HG03521 (cell line): ENCODE results near the gene SEMA3C.

Source experiments
- ATAC-seq: cut with Tn5 transposase; IDR thresholded peaks from one replicate; pipeline ENCODE4 v1.9.1; 2021; ENCODE audit warnings: mild to moderate bottlenecking, moderate library complexity; ENCODE audit not compliant: unreplicated experiment

SEMA3C gene

DNA sequence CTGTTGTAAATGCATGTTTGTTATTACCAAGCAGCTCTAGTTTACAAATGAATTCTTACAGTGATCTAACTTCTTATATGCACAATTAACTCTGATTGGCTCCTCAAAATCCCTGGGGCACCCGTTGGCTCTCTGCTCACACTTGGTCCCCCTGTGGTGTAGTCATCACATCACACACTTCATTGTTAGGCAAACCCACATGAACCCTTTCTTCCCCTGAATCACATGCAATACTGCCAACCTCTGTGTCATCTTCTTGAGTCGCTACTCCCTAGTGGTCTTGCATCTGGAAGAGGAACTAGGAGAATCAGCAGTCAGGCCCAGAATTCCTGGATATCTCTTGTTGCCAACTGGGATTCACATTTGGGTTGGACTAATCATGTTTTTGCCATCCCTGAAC, 207.3 kb downstream of the SEMA3C start:
- ATAC-seq: no peak

DNA sequence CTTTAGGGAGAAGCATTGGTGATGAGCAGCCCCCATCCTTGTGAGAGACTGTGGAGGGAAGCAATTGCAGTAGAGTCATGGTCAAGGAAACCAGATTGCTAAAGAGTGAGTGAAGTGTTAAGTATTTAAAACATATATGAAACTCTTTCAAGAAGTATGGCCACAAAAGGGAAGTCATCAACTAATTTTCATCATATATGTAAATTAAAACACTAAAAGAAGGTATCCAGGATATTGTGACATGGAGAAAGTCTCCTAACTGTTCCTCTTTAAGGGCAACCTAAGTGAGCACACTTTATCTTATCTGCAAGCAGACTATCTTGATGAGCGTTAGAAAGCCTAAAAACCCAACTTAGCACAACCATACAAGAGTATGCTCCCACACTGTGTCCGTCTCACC, 210.7 kb downstream of the SEMA3C start:
- no peak for ATAC-seq

DNA sequence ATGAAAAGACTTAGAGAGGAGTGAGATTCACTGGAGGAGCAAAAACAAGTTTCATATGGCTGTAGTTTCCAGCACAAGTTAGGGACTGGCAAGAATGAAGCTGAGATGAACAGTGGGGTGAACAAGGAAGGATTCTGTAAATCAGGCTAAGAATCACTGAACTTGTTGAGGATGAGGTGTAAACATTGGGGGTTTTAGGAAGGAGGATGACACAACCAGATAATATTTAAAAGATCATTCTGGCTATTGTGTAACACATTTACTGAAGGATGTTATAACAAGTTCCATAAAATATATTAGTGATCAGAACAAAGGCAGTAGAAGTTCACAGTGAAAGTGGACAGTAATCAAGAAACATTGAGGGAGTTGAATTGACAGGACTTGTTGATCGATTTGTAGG, 211.5 kb downstream of the SEMA3C start:
- no peak for ATAC-seq

DNA sequence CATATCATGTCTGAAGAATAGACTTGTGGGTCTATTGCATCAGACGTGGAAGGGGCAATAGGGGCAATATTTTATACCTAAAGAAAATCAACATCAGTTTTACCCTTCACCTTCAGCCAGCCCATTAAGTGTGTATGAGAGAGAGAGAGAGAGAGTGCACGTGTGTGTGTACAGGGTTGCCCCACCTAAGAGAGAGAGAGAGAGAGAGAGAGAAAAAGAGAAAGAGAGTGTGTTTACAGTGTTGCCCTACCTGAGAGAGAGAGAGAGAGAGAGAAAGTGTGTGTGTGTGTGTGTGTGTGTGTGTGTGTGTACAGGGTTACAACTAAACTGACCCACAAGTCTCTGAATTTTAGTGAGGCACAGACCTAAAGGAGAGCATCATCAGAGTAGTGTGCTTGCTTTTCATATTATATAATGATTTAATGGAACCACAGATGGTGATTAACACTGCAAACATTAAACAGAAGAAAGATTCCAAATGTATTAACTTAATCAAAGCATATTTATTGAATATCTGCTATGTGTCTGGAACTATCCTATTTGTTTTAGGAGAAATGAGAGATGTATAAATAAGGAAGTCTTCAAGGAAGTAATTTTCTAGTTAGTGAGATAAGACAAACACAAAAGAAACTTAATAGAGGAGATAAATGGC, 213.6 kb downstream of the SEMA3C start:
- no peak for ATAC-seq

DNA sequence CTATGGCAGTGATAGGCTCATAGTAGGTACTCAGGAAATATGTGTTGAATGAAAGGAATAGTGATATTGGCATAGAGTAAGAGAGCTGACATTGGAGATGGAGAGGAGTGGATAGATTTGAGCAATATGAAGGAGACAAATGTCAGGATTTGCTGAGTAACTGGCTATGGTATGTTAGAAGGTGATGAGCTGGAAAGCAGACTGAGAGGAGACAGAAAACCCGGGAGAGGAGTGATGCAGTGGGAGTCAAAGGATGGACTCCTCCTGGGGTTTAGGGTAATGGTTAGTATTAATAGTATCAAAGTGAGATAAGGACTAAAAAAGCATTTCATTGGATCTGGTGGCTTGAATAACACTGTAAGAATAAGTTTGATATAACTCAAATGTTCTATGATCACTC, 215.6 kb downstream of the SEMA3C start:
- no peak for ATAC-seq

DNA sequence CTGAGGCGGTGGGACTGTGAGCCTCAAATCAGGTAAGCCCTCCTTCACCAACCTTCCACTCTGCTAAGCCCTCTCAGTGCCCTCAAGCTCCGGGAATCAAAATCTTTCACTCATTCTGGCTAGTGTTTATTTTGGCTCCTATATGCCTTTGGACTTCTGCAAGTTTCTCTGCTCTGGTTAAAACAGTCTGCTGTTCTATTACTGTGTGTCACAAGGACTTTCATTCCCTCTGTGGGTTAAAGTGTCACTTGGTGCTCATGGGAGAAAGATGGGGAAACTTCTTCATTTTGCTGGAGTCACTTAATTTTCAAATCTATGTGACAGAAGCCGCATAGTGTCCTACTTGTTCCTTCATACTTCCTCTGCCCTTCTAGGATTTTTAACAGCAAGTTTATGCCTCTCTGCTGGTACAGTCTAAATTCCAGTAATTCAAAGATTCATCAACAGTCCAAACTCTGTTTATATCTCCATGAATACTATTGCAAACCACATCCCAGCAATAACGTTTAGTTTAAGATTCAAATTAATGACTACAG, 219.1 kb downstream of the SEMA3C start:
- ATAC-seq: no peak

DNA sequence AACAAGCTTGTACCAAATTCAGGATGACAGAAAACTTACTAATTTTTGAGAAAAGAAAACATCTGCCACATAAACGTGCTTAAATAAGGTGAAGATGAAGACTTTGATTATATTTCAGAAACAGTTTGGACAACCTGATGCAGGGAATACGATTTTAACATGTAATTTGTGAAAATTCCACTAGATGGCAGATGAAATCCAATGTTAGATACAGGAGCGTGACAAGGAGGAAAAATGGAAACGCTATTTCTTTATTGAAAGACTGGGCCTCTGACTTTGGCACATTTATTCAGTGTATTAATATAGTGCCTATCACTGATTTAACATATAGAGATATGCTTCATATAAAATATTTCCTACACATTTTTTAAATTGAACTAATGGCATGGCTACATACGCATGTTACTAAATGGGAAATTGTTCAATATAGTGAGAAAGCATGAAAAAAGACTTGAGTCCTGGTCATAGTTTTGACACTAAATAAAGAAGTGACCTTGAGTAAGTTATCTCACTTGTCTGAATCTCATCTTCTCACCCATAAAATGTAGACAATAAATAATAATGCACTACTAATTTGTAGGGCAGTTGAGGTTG, 219.7 kb downstream of the SEMA3C start:
- no peak for ATAC-seq
